H9 (cell line): ENCODE data around the gene CCDC88C. TPM values are rescaled to one million over a fixed set of nuclear protein-coding genes. Genes with fewer than 3 reads are reported as not detected.

Source experiments
- DNase-seq: peaks from one replicate; pipeline ENCODE4 v3.0.0-alpha.2; 2017
- H2AFZ ChIP-seq: one replicate; pipeline ENCODE4 v1.6.1; 2013; ENCODE audit warnings: mild to moderate bottlenecking, low read length, control low read depth, moderate library complexity
- H2AK5ac ChIP-seq: 2 replicates; pipeline ENCODE4 v1.6.1; 2013; ENCODE audit warnings: low read length, control low read depth, mixed read lengths; ENCODE audit not compliant: insufficient read length
- H2BK120ac ChIP-seq: one replicate; pipeline ENCODE4 v1.6.1; 2013; ENCODE audit warnings: low read depth, mild to moderate bottlenecking, low read length, control low read depth, inconsistent platforms; ENCODE audit not compliant: poor library complexity, severe bottlenecking
- H2BK12ac ChIP-seq: 2 replicates; pipeline ENCODE4 v1.6.1; 2013; ENCODE audit warnings: low read length, control low read depth, mixed read lengths, low read depth; ENCODE audit not compliant: insufficient read length
- H2BK15ac ChIP-seq: 2 replicates; pipeline ENCODE4 v1.6.1; 2013; ENCODE audit warnings: low read depth, low read length, control low read depth
- H2BK20ac ChIP-seq: one replicate; pipeline ENCODE4 v1.6.1; 2013; ENCODE audit warnings: low read depth, mild to moderate bottlenecking, low read length, control low read depth, inconsistent platforms; ENCODE audit not compliant: poor library complexity, severe bottlenecking
- H2BK5ac ChIP-seq: 2 replicates; pipeline ENCODE4 v1.6.1; 2013; ENCODE audit warnings: low read length, control low read depth, mixed read lengths; ENCODE audit not compliant: insufficient read length
- H3K14ac ChIP-seq: 2 replicates; pipeline ENCODE4 v1.6.1; 2013; ENCODE audit warnings: low read length, control low read depth; ENCODE audit not compliant: insufficient read depth
- H3K18ac ChIP-seq: 2 replicates; pipeline ENCODE4 v1.6.1; 2013; ENCODE audit warnings: low read depth, mild to moderate bottlenecking, mixed read lengths, low read length, control low read depth; ENCODE audit not compliant: insufficient read length
- H3K23ac ChIP-seq: 2 replicates; pipeline ENCODE4 v1.6.1; 2013; ENCODE audit warnings: low read length, control low read depth, mixed read lengths, low read depth; ENCODE audit not compliant: insufficient read length
- H3K23me2 ChIP-seq: 2 replicates; pipeline ENCODE4 v1.6.1; 2013; ENCODE audit warnings: low read depth, mild to moderate bottlenecking, mixed read lengths, low read length, control low read depth; ENCODE audit not compliant: insufficient read length, poor library complexity, severe bottlenecking
- H3K27ac ChIP-seq: 2 replicates; pipeline ENCODE4 v1.5.1; 2013; ENCODE audit warnings: low read length, control low read depth, mixed read lengths, low read depth; ENCODE audit not compliant: insufficient read length
- H3K27me3 ChIP-seq: 2 replicates; pipeline ENCODE4 v1.6.1; 2013; ENCODE audit warnings: low read length, control low read depth, inconsistent platforms; ENCODE audit not compliant: insufficient read depth
- H3K4ac ChIP-seq: 2 replicates; pipeline ENCODE4 v1.6.1; 2013; ENCODE audit warnings: low read depth, mild to moderate bottlenecking, control low read depth, inconsistent platforms, low read length, moderate library complexity
- H3K4me1 ChIP-seq: 2 replicates; pipeline ENCODE4 v1.6.1; 2013; ENCODE audit warnings: low read length, control low read depth, inconsistent platforms; ENCODE audit not compliant: insufficient read depth
- H3K4me2 ChIP-seq: 2 replicates; pipeline ENCODE4 v1.6.1; 2013; ENCODE audit warnings: low read length, control low read depth, mixed read lengths; ENCODE audit not compliant: insufficient read length, insufficient read depth
- H3K56ac ChIP-seq: 2 replicates; pipeline ENCODE4 v1.6.1; 2013; ENCODE audit warnings: low read depth, mild to moderate bottlenecking, mixed read lengths, low read length, control low read depth; ENCODE audit not compliant: insufficient read length
- H3K79me1 ChIP-seq: 2 replicates; pipeline ENCODE4 v1.6.1; 2013; ENCODE audit warnings: low read depth, mild to moderate bottlenecking, moderate library complexity, low read length, control low read depth, inconsistent platforms; ENCODE audit not compliant: insufficient read depth, poor library complexity, severe bottlenecking
- H3K79me2 ChIP-seq: 2 replicates; pipeline ENCODE4 v1.6.1; 2013; ENCODE audit warnings: low read length, control low read depth, inconsistent platforms; ENCODE audit not compliant: insufficient read depth
- H3K9ac ChIP-seq: 2 replicates; pipeline ENCODE4 v1.6.1; 2013; ENCODE audit warnings: low read length, control low read depth, mixed read lengths; ENCODE audit not compliant: insufficient read length; ENCODE audit errors: extremely low read depth
- H3K9me3 ChIP-seq: one replicate; pipeline ENCODE4 v1.6.1; 2013; ENCODE audit warnings: low read depth, low read length, inconsistent platforms; ENCODE audit not compliant: control insufficient read depth
- H3T11ph ChIP-seq: one replicate; pipeline ENCODE4 v1.6.1; 2013; ENCODE audit warnings: mild to moderate bottlenecking, low read length, control low read depth, inconsistent platforms
- H4K20me1 ChIP-seq: one replicate; pipeline ENCODE4 v1.6.1; 2013; ENCODE audit not compliant: control insufficient read depth, insufficient read length, insufficient read depth
- H4K5ac ChIP-seq: 2 replicates; pipeline ENCODE4 v1.6.1; 2013; ENCODE audit warnings: low read depth, mild to moderate bottlenecking, mixed read lengths, low read length, control low read depth; ENCODE audit not compliant: insufficient read length
- H4K8ac ChIP-seq: replicated peaks from 2 replicates; pipeline ENCODE4 v1.6.1; 2013; ENCODE audit warnings: low read length, control low read depth, mixed read lengths, low read depth; ENCODE audit not compliant: insufficient read length
- H4K91ac ChIP-seq: 2 replicates; pipeline ENCODE4 v1.6.1; 2013; ENCODE audit warnings: low read depth, mild to moderate bottlenecking, moderate library complexity, mixed read lengths, low read length, control low read depth; ENCODE audit not compliant: insufficient read length
- H3K27ac Mint-ChIP-seq, 3 experiments: 2 replicates in 2 of 3; 3 replicates in 1 of 3; pipeline ENCODE4 v1.8.0; 2020 to 2021; ENCODE audit warnings: mixed read lengths in 3 of 3, mild to moderate bottlenecking in 1 of 3, moderate library complexity in 1 of 3
- H3K27me3 Mint-ChIP-seq: 2 replicates; pipeline ENCODE4 v1.8.0; 2021; ENCODE audit warnings: low read depth, mild to moderate bottlenecking, moderate library complexity, mixed read lengths
- H3K36me3 Mint-ChIP-seq, 3 experiments: 2 replicates in 2 of 3; 3 replicates in 1 of 3; pipeline ENCODE4 v1.8.0; 2020 to 2021; ENCODE audit warnings: low read depth in 3 of 3, mixed read lengths in 3 of 3; ENCODE audit not compliant: insufficient read depth in 1 of 3
- H3K4me1 Mint-ChIP-seq, 2 experiments: 2 replicates each; pipeline ENCODE4 v1.8.0; 2020; ENCODE audit warnings: mixed read lengths in 2 of 2
- H3K4me3 Mint-ChIP-seq, 2 experiments: 2 replicates in 1 of 2; 3 replicates in 1 of 2; pipeline ENCODE4 v1.8.0; 2020 to 2021; ENCODE audit warnings: mild to moderate bottlenecking in 2 of 2, mixed read lengths in 2 of 2, moderate library complexity in 1 of 2
- H3K9me3 Mint-ChIP-seq, 2 experiments: 2 replicates in 1 of 2; 3 replicates in 1 of 2; pipeline ENCODE4 v1.8.0; 2020; ENCODE audit warnings: mild to moderate bottlenecking in 2 of 2, mixed read lengths in 2 of 2, moderate library complexity in 1 of 2
- WGBS: extraction: QIAGEN DNeasy Blood & Tissue Kit; methylation state at CpG from one replicate; pipeline ENCODE4 v1.1.7; 2013; ENCODE audit warnings: missing lambda C conversion rate, low lambda C conversion rate, mixed read lengths; ENCODE audit not compliant: insufficient read length; ENCODE audit errors: extremely low coverage; 5-methylcytosine and 5-hydroxymethylcytosine counted together
- total RNA-seq: library from RNA; stranded (reverse); gene quantifications from 2 replicates; pipeline ENCODE4 v1.2.1, GENCODE V29; 2021
- TF ChIP-seq, protein P1 (sequence below): fragments of 200-600 bp; sonication (generic); conservative IDR thresholded peaks from 3 replicates; pipeline ENCODE4 v1.8.0; 2021; ENCODE audit warnings: antibody characterized with exemption, mild to moderate bottlenecking

Gene CCDC88C
- total RNA-seq, 1 experiment from 2014 or later = 52.4 TPM

DNA sequence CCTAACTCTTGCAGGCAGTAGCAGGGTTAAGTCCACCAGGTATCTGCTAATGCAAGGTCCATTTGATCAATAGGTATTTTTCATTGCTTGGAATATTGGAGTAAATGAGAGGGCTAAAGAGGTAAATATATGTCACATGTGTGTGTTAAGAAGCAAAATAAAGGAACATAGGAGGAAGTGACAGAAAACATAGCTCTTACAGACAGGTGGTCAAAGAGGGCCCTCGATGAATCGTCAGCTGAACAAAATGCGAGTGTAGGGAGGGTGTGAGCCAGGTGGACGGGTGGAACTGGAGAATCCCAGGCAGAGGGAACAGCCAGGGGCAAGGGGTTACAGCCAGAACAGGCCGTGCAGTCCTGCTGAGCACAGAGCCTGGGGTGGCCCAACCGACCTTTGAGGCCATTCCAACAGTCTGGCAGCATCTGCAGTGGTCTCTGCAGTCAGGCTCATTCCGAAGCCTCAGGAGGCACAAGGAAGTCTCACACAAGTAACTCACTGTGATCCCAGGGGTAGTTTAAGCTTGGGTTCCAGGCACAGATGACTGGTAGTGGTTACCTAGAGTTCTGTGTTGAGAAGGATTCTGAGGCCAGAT, 43.2 kb downstream of the CCDC88C start:
- Mint-ChIP-seq H3K27ac (peak overlapping the region; percentile 37 to 93 (median 60); a peak in 5 of 7 replicates), H3K4me3 (no peak overlapping the region; a peak in 1 of 5 replicates), H3K4me1 (peaks cover 74 to 78% of the 10 kb centered on the region in 2 experiments), H3K27me3 (no peaks in the 10 kb centered on the region), H3K36me3 (peaks cover 0 to 6% (median 0%) of the 10 kb centered on the region in 3 experiments; a peak in 3 of 7 replicates), H3K9me3 (no peaks in the 10 kb centered on the region; a peak in 1 of 5 replicates)
- Histone ChIP-seq H2BK5ac (no peak overlapping the region), H2BK20ac (no peak overlapping the region), H4K91ac (no peak overlapping the region), H3K4me2 (no peak overlapping the region), H2AK5ac (no peak overlapping the region), H3K27ac (no peak overlapping the region), H2AFZ (no peak overlapping the region), H3K18ac (no peak overlapping the region), H2BK12ac (no peak overlapping the region), H3K14ac (no peak overlapping the region), H3K79me1 (peaks cover 3% of the 10 kb centered on the region), H3K23ac (no peak overlapping the region), H2BK120ac (no peak overlapping the region), H3K23me2 (no peaks in the 10 kb centered on the region), H3K9ac (no peak overlapping the region), H3K4me1 (peaks cover 4% of the 10 kb centered on the region; the same call in 1 of the 2 replicates), H3K27me3 (no peaks in the 10 kb centered on the region), H4K8ac (no peak overlapping the region), H2BK15ac (no peak overlapping the region), H3K4ac (no peak overlapping the region), H4K5ac (no peak overlapping the region), H3K56ac (no peak overlapping the region), H4K20me1 (peaks cover 2% of the 10 kb centered on the region), H3K79me2 (peaks cover 5% of the 10 kb centered on the region; the same call in 1 of the 2 replicates), H3K9me3 (no peaks in the 10 kb centered on the region), H3T11ph (no peak overlapping the region)
- DNase-seq = no peak
- TF ChIP-seq, protein P1, sequence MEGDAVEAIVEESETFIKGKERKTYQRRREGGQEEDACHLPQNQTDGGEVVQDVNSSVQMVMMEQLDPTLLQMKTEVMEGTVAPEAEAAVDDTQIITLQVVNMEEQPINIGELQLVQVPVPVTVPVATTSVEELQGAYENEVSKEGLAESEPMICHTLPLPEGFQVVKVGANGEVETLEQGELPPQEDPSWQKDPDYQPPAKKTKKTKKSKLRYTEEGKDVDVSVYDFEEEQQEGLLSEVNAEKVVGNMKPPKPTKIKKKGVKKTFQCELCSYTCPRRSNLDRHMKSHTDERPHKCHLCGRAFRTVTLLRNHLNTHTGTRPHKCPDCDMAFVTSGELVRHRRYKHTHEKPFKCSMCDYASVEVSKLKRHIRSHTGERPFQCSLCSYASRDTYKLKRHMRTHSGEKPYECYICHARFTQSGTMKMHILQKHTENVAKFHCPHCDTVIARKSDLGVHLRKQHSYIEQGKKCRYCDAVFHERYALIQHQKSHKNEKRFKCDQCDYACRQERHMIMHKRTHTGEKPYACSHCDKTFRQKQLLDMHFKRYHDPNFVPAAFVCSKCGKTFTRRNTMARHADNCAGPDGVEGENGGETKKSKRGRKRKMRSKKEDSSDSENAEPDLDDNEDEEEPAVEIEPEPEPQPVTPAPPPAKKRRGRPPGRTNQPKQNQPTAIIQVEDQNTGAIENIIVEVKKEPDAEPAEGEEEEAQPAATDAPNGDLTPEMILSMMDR = no peak
- no CpG with 5 or more reads among the region's 7 CpGs for WGBS
